AG10803 (cell line): Measurements from ENCODE around the gene SH3GL3.
A peak's percentile ranks its signal among the peaks of the same experiment; 100 is the strongest.

Source experiments
- DNase-seq: peaks from one replicate; pipeline ENCODE4 v3.0.0; 2010; ENCODE audit warnings: low read depth
- H3K4me3 ChIP-seq: 2 replicates; pipeline ENCODE4 v1.5.1; 2011; ENCODE audit warnings: mild to moderate bottlenecking, low read length, control low read depth
- CTCF ChIP-seq: conservative IDR thresholded peaks from 2 replicates; pipeline ENCODE4 v1.5.1; 2011; ENCODE audit warnings: mild to moderate bottlenecking, low read length, control low read depth, inconsistent platforms

Gene SH3GL3

GRCh38 chr15:83515164-83515563 lies 68.0 kb downstream of the SH3GL3 start:
- no peak for DNase-seq
- no peak for TF ChIP-seq CTCF
- no peak overlapping the region for H3K4me3 ChIP-seq

DNA sequence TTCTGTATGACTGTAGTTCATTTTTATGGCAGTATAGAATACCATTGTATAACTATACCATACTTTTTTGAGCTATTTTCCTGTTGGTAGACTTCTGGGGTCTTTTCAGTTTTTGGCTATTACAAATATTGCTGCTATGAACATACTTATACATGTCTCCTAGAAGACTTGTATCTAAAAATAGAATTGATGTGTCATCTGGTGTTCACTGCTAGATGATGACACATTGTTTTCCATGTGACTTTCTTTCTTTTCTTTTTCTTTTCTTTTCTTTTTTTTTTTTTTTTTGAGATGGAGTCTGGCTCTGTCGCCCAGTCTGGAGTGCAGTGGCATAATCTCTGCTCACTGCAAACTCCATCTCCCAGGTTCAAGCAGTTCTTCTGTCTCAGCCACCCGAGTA lies 69.8 kb downstream of the SH3GL3 start:
- peak; percentile 11 for DNase-seq
- TF ChIP-seq CTCF = no peak
- no peak overlapping the region for H3K4me3 ChIP-seq

GRCh38 chr15:83526319-83526718 lies 79.2 kb downstream of the SH3GL3 start:
- DNase-seq = no peak
- TF ChIP-seq CTCF = no peak
- no peak overlapping the region for H3K4me3 ChIP-seq

DNA sequence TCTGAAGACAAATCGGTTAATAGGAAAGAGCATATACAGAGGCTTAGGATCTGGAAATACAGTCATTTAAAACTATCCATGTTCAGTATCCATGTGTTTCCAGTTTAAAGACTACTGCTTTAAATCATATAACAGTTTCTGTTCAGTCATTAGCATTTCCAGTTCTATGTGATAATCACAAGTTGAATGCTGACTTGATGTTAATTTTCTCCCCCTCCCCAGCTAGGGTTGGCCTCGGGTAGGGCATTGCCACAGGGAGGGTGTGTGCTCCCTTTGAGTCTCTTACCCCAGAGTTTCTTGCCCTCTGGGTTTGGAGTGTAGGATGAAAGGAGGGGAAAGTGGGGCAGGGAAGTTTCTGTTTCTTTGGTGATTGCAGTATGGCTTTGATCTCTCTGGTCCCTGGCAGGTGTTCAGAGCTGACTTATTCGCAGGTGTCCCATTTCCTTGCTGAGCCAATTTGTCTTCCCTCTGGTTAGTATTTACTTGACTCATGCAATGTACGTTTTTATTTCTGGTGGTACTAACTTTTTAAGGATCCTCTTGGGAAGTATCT lies 86.3 kb downstream of the SH3GL3 start:
- no peak for DNase-seq
- no peak overlapping the region for H3K4me3 ChIP-seq
- no peak for TF ChIP-seq CTCF

- TF ChIP-seq CTCF = no peak
- no peak overlapping the region for H3K4me3 ChIP-seq
- no peak for DNase-seq
These were observed 90.5 kb downstream of the SH3GL3 start for GRCh38 chr15:83537606-83538005.

GRCh38 chr15:83538682-83539081 lies 91.5 kb downstream of the SH3GL3 start:
- H3K4me3 ChIP-seq = no peak overlapping the region
- TF ChIP-seq CTCF = no peak
- DNase-seq = no peak

- TF ChIP-seq CTCF = no peak
- no peak overlapping the region for H3K4me3 ChIP-seq
- no peak for DNase-seq
These were observed 98.8 kb downstream of the SH3GL3 start for GRCh38 chr15:83545804-83546511.
